ENCODE results near the gene ARCN1.

DNA sequence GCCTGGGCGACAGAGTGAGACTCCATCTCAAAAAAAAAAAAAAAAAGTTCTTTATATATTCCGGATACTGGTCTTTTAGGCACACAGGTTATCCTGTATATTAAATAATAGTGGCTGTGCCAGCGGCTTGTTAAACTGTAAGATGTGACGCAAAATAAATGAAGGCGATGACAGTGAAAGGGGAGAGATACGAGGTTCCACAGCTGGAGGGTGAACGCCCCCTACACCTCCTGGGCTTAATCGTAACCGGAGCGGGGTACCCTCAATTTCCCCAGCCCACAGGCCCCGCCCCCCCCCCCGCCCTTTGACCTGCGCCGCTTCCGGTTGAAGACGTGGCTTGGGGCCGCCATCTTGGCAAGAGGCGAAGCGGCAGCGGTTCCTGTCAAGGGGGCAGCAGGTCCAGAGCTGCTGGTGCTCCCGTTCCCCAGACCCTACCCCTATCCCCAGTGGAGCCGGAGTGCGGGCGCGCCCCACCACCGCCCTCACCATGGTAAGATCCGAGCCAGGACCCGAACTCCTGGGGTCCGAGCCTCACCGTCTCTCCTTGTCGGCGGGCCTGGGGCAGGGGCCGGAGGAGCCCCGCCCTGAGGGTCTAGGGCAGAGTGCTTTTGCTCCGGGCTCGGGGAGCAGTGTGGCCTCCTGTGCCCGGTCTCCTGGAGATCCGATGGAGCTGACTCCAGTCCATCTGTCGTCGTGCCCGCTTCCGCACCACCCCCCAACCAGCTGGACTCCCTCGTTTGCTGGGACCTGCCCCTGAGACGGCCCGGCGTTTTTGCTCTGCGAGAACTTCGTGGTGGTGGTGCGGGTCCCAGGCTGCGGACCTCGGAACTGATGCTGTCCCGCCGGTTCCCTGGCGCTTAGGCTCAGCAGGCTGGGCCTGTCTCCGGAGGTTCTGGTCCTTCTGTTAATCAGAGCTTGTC, at the start of gene ARCN1:
- TF ChIP-seq RAD21 (IDR thresholded peaks at IDR 0.05; ENCODE audit: low read length) (no peak), MXI1 (IDR thresholded peaks at IDR 0.05; ENCODE audit: borderline replicate concordance, low read depth, low read length) (no peak; the same call in 1 of the 2 replicates)

Data from IMR-90 (cell line).